ENCODE measurements around the gene WBP2NL. TPM values are rescaled to one million over a fixed set of nuclear protein-coding genes. Genes with fewer than 3 reads are reported as not detected.
"Not testable (repeated sequence)": the region's sequence is repeated elsewhere in the genome, so short reads cannot be mapped to it uniquely, and the experiment has no call there.

Gene WBP2NL
- total RNA-seq, 2 donors from 2014 or later: 0.50 to 2.1 TPM

GRCh38 chr22:42068291-42068690 is 69.7 kb downstream of the WBP2NL start:
- H3K4me1 Mint-ChIP-seq: peaks cover 9% of the 10 kb centered on the region
- ATAC-seq (replicated peaks): no peak
- H3K27ac Mint-ChIP-seq: no peak overlapping the region
- peaks cover 40% of the 10 kb centered on the region for H3K36me3 Mint-ChIP-seq (ENCODE audit: low read depth)
- no peak overlapping the region for H3K4me3 Mint-ChIP-seq
- H3K9me3 Mint-ChIP-seq: no peaks in the 10 kb centered on the region
- H3K27me3 Mint-ChIP-seq: no peaks in the 10 kb centered on the region

- peaks cover 12% of the 10 kb centered on the region for H3K4me1 Mint-ChIP-seq
- peaks cover 32% of the 10 kb centered on the region for H3K36me3 Mint-ChIP-seq (ENCODE audit: low read depth)
- no peaks in the 10 kb centered on the region for H3K9me3 Mint-ChIP-seq
- H3K4me3 Mint-ChIP-seq: peak overlapping the region; percentile 94
- peak; percentile 17 for ATAC-seq (replicated peaks)
- no peaks in the 10 kb centered on the region for H3K27me3 Mint-ChIP-seq
- peak overlapping the region; percentile 91 for H3K27ac Mint-ChIP-seq
Observed at GRCh38 chr22:42069801-42070516, 71.4 kb downstream of the WBP2NL start.

- peak within 1 kb of the TSS; percentile 91 for H3K27ac Mint-ChIP-seq
- H3K36me3 Mint-ChIP-seq (ENCODE audit: low read depth): peaks cover 27% of the 10 kb centered on the region
- ATAC-seq (replicated peaks): peak; percentile 97
- H3K4me3 Mint-ChIP-seq: peak within 1 kb of the TSS; percentile 94
- H3K27me3 Mint-ChIP-seq: no peaks in the 10 kb centered on the region
- peaks cover 15% of the 10 kb centered on the region for H3K4me1 Mint-ChIP-seq
- no peaks in the 10 kb centered on the region for H3K9me3 Mint-ChIP-seq
Observed at GRCh38 chr22:42070517-42071422, 72.2 kb downstream of the WBP2NL start, which contains the start of gene NAGA. Gene NAGA (minus strand): TSS chr22:42070812. CDS start chr22:42070297, 515 bp downstream.

GRCh38 chr22:42071508-42071907 is 72.9 kb downstream of the WBP2NL start:
- H3K4me3 Mint-ChIP-seq: peak overlapping the region; percentile 94
- H3K27me3 Mint-ChIP-seq; ATAC-seq (replicated peaks); H3K9me3 Mint-ChIP-seq: not testable (repeated sequence)
- H3K36me3 Mint-ChIP-seq (ENCODE audit: low read depth): peaks cover 22% of the 10 kb centered on the region
- peaks cover 15% of the 10 kb centered on the region for H3K4me1 Mint-ChIP-seq
- peak overlapping the region; percentile 91 for H3K27ac Mint-ChIP-seq

GRCh38 chr22:42072606-42073330 is 74.2 kb downstream of the WBP2NL start:
- Mint-ChIP-seq H3K4me1 (peaks cover 15% of the 10 kb centered on the region), H3K27me3 (no peaks in the 10 kb centered on the region), H3K9me3 (no peaks in the 10 kb centered on the region), H3K36me3 (ENCODE audit: low read depth) (peaks cover 10% of the 10 kb centered on the region), H3K27ac (peak overlapping the region; percentile 79), H3K4me3 (peak overlapping the region; percentile 74)
- ATAC-seq (replicated peaks): no peak

- ATAC-seq (replicated peaks): no peak
- H3K4me1 Mint-ChIP-seq: peaks cover 15% of the 10 kb centered on the region
- no peaks in the 10 kb centered on the region for H3K9me3 Mint-ChIP-seq
- H3K36me3 Mint-ChIP-seq (ENCODE audit: low read depth): peaks cover 5% of the 10 kb centered on the region
- no peaks in the 10 kb centered on the region for H3K27me3 Mint-ChIP-seq
- H3K27ac Mint-ChIP-seq: peak overlapping the region; percentile 79
- H3K4me3 Mint-ChIP-seq: peak overlapping the region; percentile 74
Observed at GRCh38 chr22:42073621-42074041, 75.0 kb downstream of the WBP2NL start.

GRCh38 chr22:42074132-42074811 is 75.7 kb downstream of the WBP2NL start, which contains the start of gene PHETA2:
Gene PHETA2 (plus strand): TSS chr22:42074248. CDS start chr22:42077294, 3,046 bp downstream.
- Mint-ChIP-seq H3K36me3 (ENCODE audit: low read depth) (peaks cover 8% of the 10 kb centered on the region), H3K4me1 (peaks cover 15% of the 10 kb centered on the region), H3K4me3 (peak within 1 kb of the TSS; percentile 74), H3K27me3 (no peaks in the 10 kb centered on the region), H3K27ac (peak within 1 kb of the TSS; percentile 79), H3K9me3 (no peaks in the 10 kb centered on the region)
- no peak for ATAC-seq (replicated peaks)

GRCh38 chr22:42074846-42075676 is 76.5 kb downstream of the WBP2NL start:
- H3K4me3 Mint-ChIP-seq: peak overlapping the region; percentile 74
- H3K27me3 Mint-ChIP-seq: no peaks in the 10 kb centered on the region
- peaks cover 16% of the 10 kb centered on the region for H3K36me3 Mint-ChIP-seq (ENCODE audit: low read depth)
- H3K9me3 Mint-ChIP-seq: no peaks in the 10 kb centered on the region
- H3K4me1 Mint-ChIP-seq: peaks cover 15% of the 10 kb centered on the region
- peak overlapping the region; percentile 78 for H3K27ac Mint-ChIP-seq
- ATAC-seq (replicated peaks): no peak

- no peak for ATAC-seq (replicated peaks)
- Mint-ChIP-seq H3K9me3 (no peaks in the 10 kb centered on the region), H3K4me3 (no peak overlapping the region), H3K27ac (no peak overlapping the region), H3K36me3 (ENCODE audit: low read depth) (peaks cover 22% of the 10 kb centered on the region), H3K27me3 (no peaks in the 10 kb centered on the region), H3K4me1 (peaks cover 18% of the 10 kb centered on the region)
Observed at GRCh38 chr22:42076764-42077485, 78.3 kb downstream of the WBP2NL start.

- H3K36me3 Mint-ChIP-seq (ENCODE audit: low read depth): peaks cover 28% of the 10 kb centered on the region
- H3K9me3 Mint-ChIP-seq: no peaks in the 10 kb centered on the region
- ATAC-seq (replicated peaks): no peak
- no peak overlapping the region for H3K4me3 Mint-ChIP-seq
- H3K4me1 Mint-ChIP-seq: peaks cover 17% of the 10 kb centered on the region
- peak overlapping the region; percentile 98 for H3K27ac Mint-ChIP-seq
- no peaks in the 10 kb centered on the region for H3K27me3 Mint-ChIP-seq
Observed at GRCh38 chr22:42077486-42078125, 79.0 kb downstream of the WBP2NL start.
